GM18907 (cell line): ENCODE data around the gene SEC61A1.

ENCODE experiments used
- ATAC-seq: cut with Tn5 transposase; IDR thresholded peaks from one replicate; pipeline ENCODE4 v1.9.1; 2021; ENCODE audit warnings: mild to moderate bottlenecking, moderate library complexity; ENCODE audit not compliant: unreplicated experiment

SEC61A1 gene

GRCh38 chr3:128076483-128077201 is 24.4 kb downstream of the SEC61A1 start:
- no peak for ATAC-seq

- ATAC-seq: no peak
Observed at GRCh38 chr3:128077202-128077624, 25.0 kb downstream of the SEC61A1 start.

DNA sequence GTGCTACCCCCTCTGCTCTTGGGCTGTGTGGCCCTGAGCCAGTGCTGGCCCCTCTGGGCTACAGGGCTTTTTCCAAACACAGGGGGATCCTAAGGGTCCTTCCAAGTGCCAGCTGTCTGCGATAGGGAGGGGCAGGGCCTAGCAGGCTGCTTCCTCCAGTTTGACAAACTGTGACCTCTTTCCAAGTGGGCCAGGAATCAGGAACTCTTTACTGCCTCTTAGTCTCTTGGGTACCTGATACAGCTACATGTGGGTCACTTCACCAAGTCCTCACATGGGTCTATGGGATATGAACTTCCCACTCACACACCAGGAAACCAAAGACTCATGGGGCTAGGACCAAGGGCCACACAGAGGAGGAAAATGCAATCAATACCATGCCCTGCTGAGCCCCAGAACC is 25.4 kb downstream of the SEC61A1 start:
- ATAC-seq: no peak

DNA sequence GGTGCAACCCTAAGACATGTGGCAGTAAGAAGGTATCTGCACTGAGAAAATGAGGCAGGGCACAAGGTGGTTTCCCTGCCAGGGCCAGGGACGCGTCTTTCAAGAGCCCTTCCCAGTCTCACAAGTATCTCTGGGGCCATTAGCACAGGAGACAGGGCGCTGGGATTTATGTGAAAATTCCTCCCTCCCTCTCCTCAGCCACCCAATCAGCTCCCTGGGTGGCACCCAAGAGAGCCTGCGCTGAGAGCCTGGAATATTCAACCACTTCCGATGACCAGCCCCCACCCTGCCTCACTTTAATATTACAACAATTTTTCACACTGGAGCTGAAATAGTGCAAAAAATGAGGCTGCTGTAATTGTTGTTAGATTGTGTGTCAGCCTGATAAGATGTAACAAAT is 26.1 kb downstream of the SEC61A1 start:
- ATAC-seq: no peak

- no peak for ATAC-seq
Observed at GRCh38 chr3:128078875-128079274, 26.6 kb downstream of the SEC61A1 start.

DNA sequence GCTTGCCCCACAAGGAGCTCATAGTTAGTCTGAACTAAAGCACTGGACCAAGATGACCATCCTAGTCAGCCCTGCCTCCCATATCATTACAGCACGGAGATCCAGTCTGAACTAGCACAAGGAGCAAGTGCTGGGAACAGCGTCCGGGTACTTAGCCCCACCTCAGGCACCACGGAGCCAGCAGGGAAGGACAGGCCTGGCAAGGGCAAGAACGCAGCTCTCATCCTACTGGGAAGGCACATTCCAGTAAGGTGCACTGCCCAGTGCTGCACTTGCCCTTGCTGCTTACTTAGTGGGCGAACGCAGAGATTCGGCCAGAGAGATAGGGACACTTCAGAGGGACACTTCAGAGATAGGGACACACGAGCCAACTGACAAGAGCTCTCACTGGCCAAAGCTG is 27.6 kb downstream of the SEC61A1 start:
- no peak for ATAC-seq

DNA sequence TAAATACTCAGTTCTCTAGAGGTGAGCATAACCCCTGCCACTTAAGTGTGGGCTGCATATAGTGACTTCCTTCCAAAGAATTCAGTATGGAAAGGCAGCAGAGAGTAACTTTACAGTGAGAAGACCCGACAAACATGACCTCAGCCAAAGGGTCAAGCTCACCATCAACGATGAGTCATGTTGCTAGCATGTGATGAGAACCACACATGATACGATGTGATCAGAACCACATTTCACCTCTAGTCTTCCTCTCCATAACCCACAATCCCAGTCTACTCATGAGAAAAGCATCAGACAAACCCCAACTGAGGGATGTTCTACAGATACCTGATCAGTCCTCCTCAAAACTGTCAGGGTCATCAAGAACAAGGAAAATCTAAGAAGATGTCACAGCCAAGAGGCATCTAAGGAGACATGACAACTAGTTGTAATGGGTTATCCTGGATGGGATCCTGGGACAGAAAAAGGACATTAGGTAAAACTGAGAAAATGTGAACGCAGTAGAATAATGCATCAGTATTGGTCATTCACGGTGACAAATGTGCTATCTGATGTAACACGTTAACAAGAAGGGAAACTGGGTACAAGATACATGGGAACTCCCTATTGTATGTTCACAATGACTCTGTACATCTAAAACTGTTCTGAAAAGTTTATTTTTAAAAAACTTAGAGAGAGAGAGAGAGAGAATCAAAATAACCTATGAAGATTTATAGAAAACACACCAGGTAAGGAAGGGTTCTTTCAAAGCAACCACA is 28.3 kb downstream of the SEC61A1 start:
- ATAC-seq: no peak

GRCh38 chr3:128081226-128081625 is 29.0 kb downstream of the SEC61A1 start:
- no peak for ATAC-seq

- no peak for ATAC-seq
Observed at GRCh38 chr3:128081846-128082245, 29.6 kb downstream of the SEC61A1 start.

GRCh38 chr3:128082546-128082945 is 30.3 kb downstream of the SEC61A1 start:
- no peak for ATAC-seq

DNA sequence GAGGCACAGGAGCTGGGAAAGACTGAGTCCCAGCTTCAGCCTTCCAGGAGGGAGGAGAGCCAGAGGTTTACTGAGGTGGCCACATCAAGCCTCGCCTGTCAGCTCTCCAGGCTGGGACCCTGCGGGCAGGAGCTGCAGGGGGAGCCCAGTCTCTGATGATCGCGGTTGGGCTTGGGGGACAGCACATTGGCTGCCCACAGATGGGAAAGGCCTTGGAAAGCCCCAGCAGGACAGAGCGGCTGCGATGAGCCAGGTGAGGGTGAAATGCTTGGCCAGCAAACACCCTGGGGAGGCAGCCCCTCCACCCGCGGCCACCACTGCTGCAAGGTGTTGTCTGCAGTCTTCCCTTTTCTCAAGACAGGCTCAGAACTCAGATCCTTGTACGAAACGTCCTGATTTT is 31.2 kb downstream of the SEC61A1 start:
- ATAC-seq: no peak

GRCh38 chr3:128083980-128084674 is 31.9 kb downstream of the SEC61A1 start:
- ATAC-seq: no peak

DNA sequence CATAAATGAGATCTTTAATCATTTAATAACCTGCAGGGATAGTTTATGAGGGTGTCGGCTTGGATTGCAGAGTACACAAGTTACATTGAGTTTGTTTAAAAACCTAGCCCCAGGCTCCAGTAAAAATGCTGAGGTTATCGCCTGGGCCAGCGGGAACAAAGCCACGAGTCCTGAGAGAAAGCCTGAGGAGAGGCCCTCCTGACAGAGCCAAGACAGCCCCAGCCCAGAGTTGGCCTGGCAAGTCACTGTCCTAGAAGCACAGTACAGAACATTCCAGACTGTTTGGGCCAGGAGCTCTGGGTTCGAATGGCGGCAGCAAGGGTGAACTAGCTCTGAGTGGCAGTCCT is 32.4 kb downstream of the SEC61A1 start:
- no peak for ATAC-seq

DNA sequence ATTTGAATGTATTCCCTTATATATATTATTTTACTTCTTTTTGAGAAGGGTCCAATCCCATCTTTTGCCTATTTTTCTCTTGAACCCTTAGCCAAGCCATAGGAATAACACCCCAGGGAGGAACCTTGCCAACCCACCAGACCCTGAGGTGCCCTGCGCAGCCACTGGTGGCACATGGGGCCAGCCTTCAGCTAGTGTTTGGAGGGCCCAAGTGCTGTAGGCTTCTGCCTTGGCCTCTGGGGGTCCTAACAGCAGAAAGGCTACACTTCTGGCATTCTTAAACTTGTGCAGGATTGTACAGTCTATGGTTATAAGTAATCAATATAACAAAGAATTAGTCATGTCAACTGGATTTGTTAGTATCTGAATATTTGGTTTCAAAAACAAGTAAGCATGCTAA is 36.9 kb downstream of the SEC61A1 start:
- no peak for ATAC-seq

DNA sequence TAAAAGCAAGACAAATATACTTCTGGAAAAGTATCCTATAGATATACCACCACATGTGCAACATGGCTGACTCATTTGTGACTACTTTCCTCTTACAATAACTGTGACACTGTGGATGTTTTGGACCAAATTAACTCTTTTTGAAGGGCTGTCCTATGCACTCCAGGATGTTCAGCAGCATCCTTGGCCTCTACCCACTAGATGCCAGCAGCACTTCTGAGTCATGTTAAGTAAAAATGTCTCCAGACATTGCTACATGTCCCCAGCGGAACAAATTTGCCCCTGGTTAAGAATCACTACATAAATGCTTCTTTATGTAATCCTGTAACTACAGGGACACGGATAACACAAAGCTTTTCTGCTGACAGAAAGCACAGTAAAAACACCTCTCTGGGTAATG is 39.3 kb downstream of the SEC61A1 start:
- ATAC-seq: no peak

- ATAC-seq: no peak
Observed at GRCh38 chr3:128094295-128095151, 42.3 kb downstream of the SEC61A1 start.

DNA sequence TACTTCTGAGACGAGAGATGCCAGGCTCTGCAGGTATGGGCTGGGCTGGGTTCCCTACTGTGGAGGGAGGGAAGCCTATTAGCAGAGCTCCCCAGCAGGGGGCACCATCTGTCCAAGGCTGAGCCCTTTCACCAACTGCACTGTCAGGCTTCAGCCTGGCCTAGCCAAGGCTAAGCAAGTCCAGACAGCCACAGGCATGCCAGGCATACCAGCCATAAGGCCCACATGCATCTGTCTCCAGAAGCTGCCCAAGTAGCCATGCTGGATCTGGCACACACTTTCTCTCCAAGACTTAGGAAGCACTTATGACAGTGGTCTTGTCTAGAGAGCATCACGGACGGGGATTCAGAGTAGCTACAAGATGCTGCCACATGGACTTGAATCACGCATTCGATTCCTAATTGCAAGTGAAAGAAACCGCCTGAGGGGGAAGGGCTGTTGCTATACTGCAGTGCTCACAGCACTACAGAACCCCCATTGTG is 43.0 kb downstream of the SEC61A1 start:
- ATAC-seq: peak; percentile 83

- no peak for ATAC-seq
Observed at GRCh38 chr3:128098234-128098633, 46.0 kb downstream of the SEC61A1 start.

DNA sequence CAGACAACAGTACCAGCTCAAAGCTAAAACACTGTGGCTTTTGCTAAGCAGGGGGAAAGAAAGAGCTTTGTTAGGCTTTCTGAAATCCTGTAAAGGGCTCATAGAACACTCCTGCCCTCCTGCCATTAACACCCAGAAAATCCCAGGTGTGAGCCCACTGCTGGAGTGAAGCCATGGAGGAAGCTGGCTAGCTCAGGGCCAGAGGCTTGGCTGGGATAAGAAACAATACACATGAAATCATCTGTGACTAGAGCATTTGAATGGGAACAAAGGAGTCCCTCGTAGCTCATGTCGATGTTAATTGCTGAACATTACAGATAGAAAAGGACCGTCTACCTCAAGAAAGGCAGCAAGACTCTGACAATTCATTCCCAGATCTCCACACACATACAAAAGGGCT is 47.9 kb downstream of the SEC61A1 start:
- ATAC-seq: no peak

GRCh38 chr3:128100638-128101037 is 48.4 kb downstream of the SEC61A1 start:
- no peak for ATAC-seq

GRCh38 chr3:128103136-128103676 is 51.0 kb downstream of the SEC61A1 start:
- ATAC-seq: no peak
